Osteoblast (primary cell): ENCODE results near the gene CIT. TPM values are rescaled to one million over a fixed set of nuclear protein-coding genes. Genes with fewer than 3 reads are reported as not detected.

Experiments used
- DNase-seq: peaks from one replicate; pipeline ENCODE4 v3.0.0; 2011; ENCODE audit warnings: low spot score, mixed read lengths; ENCODE audit not compliant: insufficient read length; ENCODE audit errors: missing footprints
- H2AFZ ChIP-seq: 2 replicates; pipeline ENCODE4 v1.6.0; 2011; ENCODE audit warnings: mild to moderate bottlenecking, low read length
- H3K27ac ChIP-seq: 2 replicates; pipeline ENCODE4 v1.5.1; 2011; ENCODE audit warnings: mild to moderate bottlenecking, low read depth, low read length, moderate library complexity
- H3K27me3 ChIP-seq: 2 replicates; pipeline ENCODE4 v1.6.0; 2012; ENCODE audit warnings: mild to moderate bottlenecking, control low read depth, inconsistent platforms, low read length, moderate library complexity; ENCODE audit not compliant: insufficient read depth
- H3K36me3 ChIP-seq: 2 replicates; pipeline ENCODE4 v1.5.1; 2011; ENCODE audit warnings: mild to moderate bottlenecking, low read length, control low read depth, moderate library complexity; ENCODE audit not compliant: insufficient read depth
- H3K4me1 ChIP-seq: 2 replicates; pipeline ENCODE4 v1.5.1; 2011; ENCODE audit warnings: mild to moderate bottlenecking, low read length, control low read depth, moderate library complexity; ENCODE audit not compliant: insufficient read depth
- H3K4me2 ChIP-seq: 2 replicates; pipeline ENCODE4 v1.6.0; 2011; ENCODE audit warnings: mild to moderate bottlenecking, low read length; ENCODE audit not compliant: insufficient read depth
- H3K4me3 ChIP-seq: fragments of 200-600 bp; sonication (generic); 3 replicates; pipeline ENCODE4 v1.5.1; 2012; ENCODE audit warnings: mild to moderate bottlenecking, low read length, inconsistent platforms; ENCODE audit not compliant: insufficient read depth
- H3K79me2 ChIP-seq: 2 replicates; pipeline ENCODE4 v1.6.0; 2012; ENCODE audit warnings: mild to moderate bottlenecking, low read length, control low read depth, inconsistent platforms; ENCODE audit not compliant: insufficient read depth
- H3K9me3 ChIP-seq: 2 replicates; pipeline ENCODE4 v1.5.1; 2011; ENCODE audit warnings: low read depth, low read length, control low read depth
- H4K20me1 ChIP-seq: 2 replicates; pipeline ENCODE4 v1.6.0; 2012; ENCODE audit warnings: mild to moderate bottlenecking, low read length, control low read depth; ENCODE audit not compliant: insufficient read depth
- total RNA-seq: library from RNA; depleted of rRNA; stranded (reverse); fragments of >200 nt; gene quantifications from 2 replicates; pipeline ENCODE4 v1.2.3, GENCODE V29; 2012
- TF ChIP-seq, protein P1 (sequence below): IDR thresholded peaks from 2 replicates; pipeline ENCODE4 v1.5.1; 2011; ENCODE audit warnings: mild to moderate bottlenecking, low read depth, low read length, moderate library complexity; ENCODE audit errors: extremely low read depth

The CIT gene
- total RNA-seq, 1 donor = 10.1 TPM

DNA sequence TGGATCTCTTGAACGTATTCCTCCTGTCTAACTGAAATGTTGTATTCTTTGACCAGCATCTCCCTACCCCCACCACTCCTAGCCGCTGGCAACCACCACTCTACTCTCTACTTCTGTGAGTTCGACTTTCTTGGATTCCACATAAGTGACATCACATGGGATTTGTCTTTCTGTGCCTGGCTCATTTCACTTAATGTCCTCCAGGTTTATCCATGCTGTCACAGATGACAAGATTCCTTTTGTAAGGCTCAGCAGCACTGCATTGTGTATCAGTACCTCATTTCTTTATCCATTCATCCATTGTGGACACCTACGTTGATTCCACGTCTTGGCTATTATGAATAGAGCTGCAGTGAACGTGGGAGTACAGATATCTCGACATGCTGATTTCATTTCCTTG, 198.7 kb downstream of the CIT start:
- H3K79me2 ChIP-seq = no peaks in the 10 kb centered on the region
- H3K9me3 ChIP-seq = no peaks in the 10 kb centered on the region
- H3K27ac ChIP-seq = no peak overlapping the region
- H3K4me2 ChIP-seq = no peak overlapping the region
- peaks cover 9% of the 10 kb centered on the region for H3K4me1 ChIP-seq
- H4K20me1 ChIP-seq = no peaks in the 10 kb centered on the region
- TF ChIP-seq, protein P1, sequence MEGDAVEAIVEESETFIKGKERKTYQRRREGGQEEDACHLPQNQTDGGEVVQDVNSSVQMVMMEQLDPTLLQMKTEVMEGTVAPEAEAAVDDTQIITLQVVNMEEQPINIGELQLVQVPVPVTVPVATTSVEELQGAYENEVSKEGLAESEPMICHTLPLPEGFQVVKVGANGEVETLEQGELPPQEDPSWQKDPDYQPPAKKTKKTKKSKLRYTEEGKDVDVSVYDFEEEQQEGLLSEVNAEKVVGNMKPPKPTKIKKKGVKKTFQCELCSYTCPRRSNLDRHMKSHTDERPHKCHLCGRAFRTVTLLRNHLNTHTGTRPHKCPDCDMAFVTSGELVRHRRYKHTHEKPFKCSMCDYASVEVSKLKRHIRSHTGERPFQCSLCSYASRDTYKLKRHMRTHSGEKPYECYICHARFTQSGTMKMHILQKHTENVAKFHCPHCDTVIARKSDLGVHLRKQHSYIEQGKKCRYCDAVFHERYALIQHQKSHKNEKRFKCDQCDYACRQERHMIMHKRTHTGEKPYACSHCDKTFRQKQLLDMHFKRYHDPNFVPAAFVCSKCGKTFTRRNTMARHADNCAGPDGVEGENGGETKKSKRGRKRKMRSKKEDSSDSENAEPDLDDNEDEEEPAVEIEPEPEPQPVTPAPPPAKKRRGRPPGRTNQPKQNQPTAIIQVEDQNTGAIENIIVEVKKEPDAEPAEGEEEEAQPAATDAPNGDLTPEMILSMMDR = no peak
- H3K4me3 ChIP-seq = no peak overlapping the region
- H3K36me3 ChIP-seq = peaks cover 83% of the 10 kb centered on the region
- DNase-seq = no peak
- no peak overlapping the region for H2AFZ ChIP-seq
- H3K27me3 ChIP-seq = no peaks in the 10 kb centered on the region

DNA sequence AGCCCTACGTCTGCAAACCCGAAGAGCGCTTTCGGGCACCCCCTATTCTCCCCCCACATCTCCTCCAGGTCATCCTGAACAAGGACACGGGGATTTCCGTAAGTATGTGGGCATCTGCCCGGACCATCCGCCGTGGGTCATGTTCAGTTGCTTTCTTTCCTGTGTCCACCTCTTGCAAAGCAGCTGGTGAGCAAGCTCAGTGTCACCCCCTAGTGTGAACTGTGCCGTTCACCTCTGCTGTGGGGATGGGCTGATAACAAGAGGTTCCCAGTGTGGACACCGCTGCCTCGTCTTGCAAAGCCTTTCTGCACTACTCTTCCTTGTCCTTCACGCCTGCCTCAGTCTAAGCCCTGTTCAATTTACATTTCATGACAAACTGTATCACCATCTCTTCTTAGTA, 200.5 kb downstream of the CIT start:
- Histone ChIP-seq H3K4me2 (no peak overlapping the region), H4K20me1 (no peaks in the 10 kb centered on the region), H3K27me3 (no peaks in the 10 kb centered on the region), H3K4me3 (no peak overlapping the region), H3K9me3 (no peaks in the 10 kb centered on the region), H3K79me2 (peaks cover 3% of the 10 kb centered on the region), H3K36me3 (peaks cover 93% of the 10 kb centered on the region), H2AFZ (no peak overlapping the region), H3K4me1 (no peaks in the 10 kb centered on the region), H3K27ac (no peak overlapping the region)
- no peak for DNase-seq
- TF ChIP-seq, protein P1 = no peak

DNA sequence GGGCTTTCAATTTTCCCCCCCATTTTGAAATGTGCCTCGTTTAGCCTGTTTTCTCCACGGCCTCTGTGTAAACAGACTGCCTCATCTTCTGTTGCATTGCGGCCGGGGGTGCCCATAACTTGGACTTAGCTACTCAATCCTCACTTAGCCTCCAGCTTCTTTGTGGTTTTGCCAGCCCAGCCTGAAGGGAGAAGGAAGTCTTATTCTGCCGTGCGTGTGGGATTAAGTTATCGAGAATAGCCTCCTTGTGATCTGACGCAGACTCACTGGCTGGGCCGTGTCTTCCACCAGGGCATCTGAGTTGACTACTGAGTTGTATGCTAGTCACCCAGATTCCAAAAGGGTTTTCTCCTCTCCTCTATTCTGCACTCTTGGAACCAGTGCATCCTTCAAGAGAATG, 201.1 kb downstream of the CIT start:
- no peak overlapping the region for H2AFZ ChIP-seq
- TF ChIP-seq, protein P1 = no peak
- no peak overlapping the region for H3K4me2 ChIP-seq
- no peaks in the 10 kb centered on the region for H4K20me1 ChIP-seq
- no peak overlapping the region for H3K4me3 ChIP-seq
- H3K27ac ChIP-seq = no peak overlapping the region
- no peak for DNase-seq
- H3K9me3 ChIP-seq = no peaks in the 10 kb centered on the region
- no peaks in the 10 kb centered on the region for H3K4me1 ChIP-seq
- H3K27me3 ChIP-seq = no peaks in the 10 kb centered on the region
- H3K36me3 ChIP-seq = peaks cover 92% of the 10 kb centered on the region
- H3K79me2 ChIP-seq = peaks cover 8% of the 10 kb centered on the region

DNA sequence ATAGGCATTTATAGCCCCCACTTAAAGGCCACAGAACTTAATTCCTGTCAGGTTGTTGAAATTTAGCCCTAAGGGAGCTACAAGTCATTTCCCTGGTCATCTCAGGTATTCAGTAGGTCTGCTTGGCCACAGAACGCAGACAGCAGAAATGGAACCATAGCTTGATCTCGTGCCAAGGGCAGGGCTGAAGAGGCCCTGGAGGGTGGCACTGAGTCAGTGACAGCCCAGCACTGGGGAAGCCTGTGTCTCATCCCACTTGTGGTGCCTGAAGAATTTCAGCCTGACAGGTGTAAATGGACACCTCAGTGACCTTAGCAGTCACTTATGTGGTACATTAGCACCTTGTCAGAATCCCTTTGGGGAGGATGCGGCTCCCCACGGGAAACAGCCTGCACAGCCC, 202.6 kb downstream of the CIT start:
- no peak overlapping the region for H3K27ac ChIP-seq
- H2AFZ ChIP-seq = no peak overlapping the region
- peaks cover 7% of the 10 kb centered on the region for H3K4me1 ChIP-seq
- H3K4me3 ChIP-seq = no peak overlapping the region
- H3K9me3 ChIP-seq = no peaks in the 10 kb centered on the region
- no peaks in the 10 kb centered on the region for H4K20me1 ChIP-seq
- H3K4me2 ChIP-seq = no peak overlapping the region
- TF ChIP-seq, protein P1 = no peak
- peaks cover 22% of the 10 kb centered on the region for H3K79me2 ChIP-seq
- no peaks in the 10 kb centered on the region for H3K27me3 ChIP-seq
- H3K36me3 ChIP-seq = peaks cover 81% of the 10 kb centered on the region
- no peak for DNase-seq
